GM12873 (cell line): ENCODE results near the gene TRIP10.

Experiments
- CTCF ChIP-seq: IDR thresholded peaks from 2 replicates; pipeline ENCODE4 v1.5.1; 2012; ENCODE audit warnings: low read depth, mild to moderate bottlenecking, moderate library complexity, low read length, control low read depth; ENCODE audit not compliant: insufficient read depth; ENCODE audit errors: missing control alignments

TRIP10 gene

GRCh38 chr19:6752256-6753177 is 13.0 kb downstream of the TRIP10 start:
- no peak for TF ChIP-seq CTCF

GRCh38 chr19:6753178-6754031 is 13.9 kb downstream of the TRIP10 start:
- TF ChIP-seq CTCF = peak; percentile 61

- no peak for TF ChIP-seq CTCF
Measured at GRCh38 chr19:6754136-6754535, 14.7 kb downstream of the TRIP10 start.

GRCh38 chr19:6754653-6755463 is 15.4 kb downstream of the TRIP10 start:
- TF ChIP-seq CTCF = no peak

GRCh38 chr19:6760606-6761005 is 21.1 kb downstream of the TRIP10 start:
- TF ChIP-seq CTCF = no peak

- no peak for TF ChIP-seq CTCF
Measured at GRCh38 chr19:6761053-6761676, 21.7 kb downstream of the TRIP10 start.
